GM12873 (cell line): ENCODE measurements around the gene TRMT61A.

Source experiments
- CTCF ChIP-seq: IDR thresholded peaks from 2 replicates; pipeline ENCODE4 v1.5.1; 2012; ENCODE audit warnings: low read depth, mild to moderate bottlenecking, moderate library complexity, low read length, control low read depth; ENCODE audit not compliant: insufficient read depth; ENCODE audit errors: missing control alignments

Gene TRMT61A

GRCh38 chr14:103501041-103501870 is 27.7 kb upstream of the TRMT61A start:
- TF ChIP-seq CTCF: no peak

- TF ChIP-seq CTCF: no peak
These were observed 26.9 kb upstream of the TRMT61A start for GRCh38 chr14:103501921-103502669.

- TF ChIP-seq CTCF: no peak
These were observed 26.1 kb upstream of the TRMT61A start for GRCh38 chr14:103502877-103503276.

GRCh38 chr14:103503296-103503695 is 25.7 kb upstream of the TRMT61A start:
- TF ChIP-seq CTCF: no peak

GRCh38 chr14:103504991-103505565 is 23.9 kb upstream of the TRMT61A start:
- peak; percentile 32 for TF ChIP-seq CTCF

- peak; percentile 5 for TF ChIP-seq CTCF
These were observed 21.2 kb upstream of the TRMT61A start for GRCh38 chr14:103507751-103508150.
